CD8-positive, alpha-beta memory T cell (primary cell): Measurements from ENCODE around the gene LRPPRC. TPM values are rescaled to one million over a fixed set of nuclear protein-coding genes. Genes with fewer than 3 reads are reported as not detected.
A peak's percentile ranks its signal among the peaks of the same experiment; 100 is the strongest.

Experiments
- CTCF ChIA-PET: fragments of 350-600 bp; sonication (Branson Sonifier 250); formaldehyde crosslinking; loops from one replicate; lab custom pipeline; 2021; ENCODE audit warnings: antibody characterized with exemption; lab: Charles Lee
- POLR2A ChIA-PET: fragments of 350-600 bp; sonication (Branson Sonifier 250); formaldehyde crosslinking; loops from one replicate; lab custom pipeline; 2021; ENCODE audit warnings: antibody characterized with exemption; lab: Charles Lee
- DNase-seq, 5 donors: peaks; one replicate each; pipeline versions ENCODE4 v3.0.0 to v3.0.0-alpha.2; 2020 to 2022; ENCODE audit warnings: mixed read lengths in 1 of 5
- H3K27ac ChIP-seq: one replicate; pipeline ENCODE4 v1.7.0; 2013; ENCODE audit warnings: low read depth, mild to moderate bottlenecking, low read length, moderate library complexity
- H3K27me3 ChIP-seq: 2 replicates; pipeline ENCODE4 v1.7.0; 2013; ENCODE audit warnings: low read length, mild to moderate bottlenecking; ENCODE audit not compliant: insufficient read depth, poor library complexity, severe bottlenecking
- H3K36me3 ChIP-seq: 2 replicates; pipeline ENCODE4 v1.7.0; 2013; ENCODE audit warnings: mild to moderate bottlenecking, low read length, moderate library complexity; ENCODE audit not compliant: insufficient read depth
- H3K4me1 ChIP-seq: 2 replicates; pipeline ENCODE4 v1.7.0; 2013; ENCODE audit warnings: mild to moderate bottlenecking, low read length, moderate library complexity; ENCODE audit not compliant: insufficient read depth
- H3K4me3 ChIP-seq: 2 replicates; pipeline ENCODE4 v1.7.0; 2013; ENCODE audit warnings: mild to moderate bottlenecking, low read length
- H3K9me3 ChIP-seq: 2 replicates; pipeline ENCODE4 v1.7.0; 2013; ENCODE audit warnings: mild to moderate bottlenecking, low read length
- H3K27ac Mint-ChIP-seq, 8 donors: one replicate each; pipeline ENCODE4 v1.8.0; 2020 to 2021; ENCODE audit warnings: mixed read lengths in 8 of 8, mild to moderate bottlenecking in 6 of 8, inconsistent platforms in 3 of 8, moderate library complexity in 3 of 8
- H3K27me3 Mint-ChIP-seq, 2 donors: one replicate each; pipeline ENCODE4 v1.8.0; 2020 to 2021; ENCODE audit warnings: mixed read lengths in 2 of 2, mild to moderate bottlenecking in 1 of 2, moderate library complexity in 1 of 2
- H3K36me3 Mint-ChIP-seq, 3 donors: one replicate each; pipeline ENCODE4 v1.8.0; 2020 to 2021; ENCODE audit warnings: mixed read lengths in 3 of 3, inconsistent platforms in 1 of 3, mild to moderate bottlenecking in 1 of 3
- H3K4me1 Mint-ChIP-seq, 3 donors: one replicate each; pipeline ENCODE4 v1.8.0; 2020 to 2021; ENCODE audit warnings: mixed read lengths in 3 of 3, inconsistent platforms in 1 of 3, mild to moderate bottlenecking in 1 of 3
- H3K4me3 Mint-ChIP-seq, 7 donors: one replicate each; pipeline ENCODE4 v1.8.0; 2020 to 2021; ENCODE audit warnings: mixed read lengths in 7 of 7, mild to moderate bottlenecking in 6 of 7, moderate library complexity in 4 of 7, inconsistent platforms in 2 of 7
- H3K9me3 Mint-ChIP-seq, 5 donors: one replicate each; pipeline ENCODE4 v1.8.0; 2020 to 2022; ENCODE audit warnings: mixed read lengths in 5 of 5, mild to moderate bottlenecking in 3 of 5, moderate library complexity in 2 of 5, inconsistent platforms in 1 of 5
- polyA plus RNA-seq: library from polyadenylated mRNA; unstranded; fragments of 300-500 nt; fragmentation: Illumina TruSeq; gene quantifications from one replicate; pipeline ENCODE4 v1.2.3, GENCODE V29; 2021
- total RNA-seq, 2 experiments: library from RNA; stranded (reverse); gene quantifications; one replicate each; pipeline ENCODE4 v1.2.3, GENCODE V29; 2021

Gene LRPPRC
- total and polyA plus RNA-seq, 3 experiments from 2014 or later = 41.0 to 166 (median 164) TPM

- no peak overlapping the region for H3K4me3 Mint-ChIP-seq
- ChIA-PET POLR2A (no interaction called here), CTCF (no interaction called here)
- H3K4me1 ChIP-seq = no peaks in the 10 kb centered on the region
- H3K9me3 ChIP-seq = no peaks in the 10 kb centered on the region
- H3K9me3 Mint-ChIP-seq = no peaks in the 10 kb centered on the region
- no peak overlapping the region for H3K4me3 ChIP-seq
- H3K27ac Mint-ChIP-seq = no peak overlapping the region
- no peak overlapping the region for H3K27ac ChIP-seq
- DNase-seq = no peak
- no peaks in the 10 kb centered on the region for H3K4me1 Mint-ChIP-seq
- no peaks in the 10 kb centered on the region for H3K36me3 ChIP-seq
- H3K27me3 ChIP-seq = no peaks in the 10 kb centered on the region
- H3K36me3 Mint-ChIP-seq = no peaks in the 10 kb centered on the region
- peaks cover 9 to 21% of the 10 kb centered on the region in 2 donors for H3K27me3 Mint-ChIP-seq
Measured at GRCh38 chr2:43846140-43846793, 149.5 kb downstream of the LRPPRC start.

GRCh38 chr2:43845181-43845580, 150.6 kb downstream of the LRPPRC start:
- H3K27ac Mint-ChIP-seq = no peak overlapping the region
- Histone ChIP-seq H3K9me3 (no peaks in the 10 kb centered on the region), H3K4me1 (no peaks in the 10 kb centered on the region), H3K4me3 (no peak overlapping the region), H3K27me3 (no peaks in the 10 kb centered on the region), H3K36me3 (no peaks in the 10 kb centered on the region), H3K27ac (no peak overlapping the region)
- peaks cover 9 to 16% of the 10 kb centered on the region in 2 donors for H3K27me3 Mint-ChIP-seq
- ChIA-PET CTCF (no interaction called here), POLR2A (no interaction called here)
- no peaks in the 10 kb centered on the region for H3K9me3 Mint-ChIP-seq
- DNase-seq = no peak
- no peaks in the 10 kb centered on the region for H3K36me3 Mint-ChIP-seq
- H3K4me3 Mint-ChIP-seq = no peak overlapping the region
- H3K4me1 Mint-ChIP-seq = no peaks in the 10 kb centered on the region

GRCh38 chr2:43842866-43843226, 152.9 kb downstream of the LRPPRC start:
- no peaks in the 10 kb centered on the region for H3K4me1 Mint-ChIP-seq
- CTCF ChIA-PET = no interaction called here
- H3K27ac Mint-ChIP-seq = no peak overlapping the region

DNA sequence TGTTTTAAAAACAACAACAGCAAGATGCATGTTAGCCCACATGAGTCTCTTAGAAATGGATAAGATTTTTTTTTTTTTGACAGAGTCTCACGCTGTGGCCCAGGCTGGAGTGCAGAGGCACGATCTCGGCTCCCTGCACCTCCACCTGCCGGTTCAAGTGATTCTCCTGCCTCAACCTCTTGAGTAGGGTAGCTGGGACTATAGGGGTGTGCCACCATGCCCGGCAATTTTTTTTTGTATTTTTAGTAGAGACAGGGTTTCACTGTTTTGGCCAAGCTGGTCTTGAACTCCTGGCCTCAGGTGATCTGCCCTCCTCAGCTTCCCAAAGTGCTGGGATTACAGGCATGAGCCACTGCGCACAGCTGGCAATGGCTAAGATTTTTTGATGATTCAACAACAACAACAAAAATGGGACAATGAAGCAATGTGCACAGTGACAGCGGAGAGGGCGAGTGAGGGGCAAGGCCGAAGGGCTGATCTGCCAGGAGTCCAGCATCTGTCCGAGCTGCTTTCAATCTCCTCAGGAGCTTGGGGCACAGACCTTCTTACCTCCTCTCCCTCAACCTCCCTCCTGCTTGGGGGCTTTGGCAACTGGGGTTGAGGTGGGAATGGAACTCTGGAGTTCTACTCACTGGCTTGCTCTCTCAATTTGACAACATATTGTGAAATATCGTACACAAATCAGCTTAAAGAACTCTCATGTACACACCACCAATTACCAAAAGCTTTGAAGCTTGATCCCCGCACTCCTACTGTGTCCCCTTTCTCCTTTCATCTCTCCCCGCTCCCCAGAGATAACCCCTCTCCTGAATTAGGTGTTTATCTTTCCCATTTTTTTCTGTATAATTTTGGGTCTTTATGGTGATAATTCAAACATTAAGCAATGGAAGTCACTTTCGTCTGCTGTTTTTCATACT, 153.6 kb downstream of the LRPPRC start:
- no peaks in the 10 kb centered on the region for H3K4me1 ChIP-seq
- H3K27me3 ChIP-seq = no peaks in the 10 kb centered on the region
- ChIA-PET CTCF (no interaction called here), POLR2A (interaction anchor here (0.6 kb wide), 1 partner anchor 413 kb away, joined by 3 read pairs; no protein-coding TSS in a partner anchor)
- peaks cover 6 to 9% of the 10 kb centered on the region in 2 donors for H3K27me3 Mint-ChIP-seq
- H3K36me3 Mint-ChIP-seq = no peaks in the 10 kb centered on the region
- H3K36me3 ChIP-seq = no peaks in the 10 kb centered on the region
- no peaks in the 10 kb centered on the region for H3K9me3 ChIP-seq
- DNase-seq = no peak
- no peak overlapping the region for H3K4me3 ChIP-seq
- no peak overlapping the region for H3K27ac Mint-ChIP-seq
- no peaks in the 10 kb centered on the region for H3K4me1 Mint-ChIP-seq
- no peak overlapping the region for H3K4me3 Mint-ChIP-seq
- no peaks in the 10 kb centered on the region for H3K9me3 Mint-ChIP-seq
- H3K27ac ChIP-seq = no peak overlapping the region

More at GRCh38 chr2:43842866-43843226, 152.9 kb downstream of the LRPPRC start:
- H3K9me3 ChIP-seq = no peaks in the 10 kb centered on the region
- H3K27me3 ChIP-seq = no peaks in the 10 kb centered on the region
- Mint-ChIP-seq H3K4me3 (no peak overlapping the region), H3K9me3 (no peaks in the 10 kb centered on the region), H3K27me3 (peaks cover 6% of the 10 kb centered on the region in 2 donors), H3K36me3 (no peaks in the 10 kb centered on the region)
- no peak overlapping the region for H3K27ac ChIP-seq
- no peaks in the 10 kb centered on the region for H3K4me1 ChIP-seq
- POLR2A ChIA-PET = interaction anchor here (0.6 kb wide), 1 partner anchor 412 kb away, joined by 3 read pairs; no protein-coding TSS in a partner anchor
- H3K4me3 ChIP-seq = no peak overlapping the region
- DNase-seq = no peak
- H3K36me3 ChIP-seq = no peaks in the 10 kb centered on the region

DNA sequence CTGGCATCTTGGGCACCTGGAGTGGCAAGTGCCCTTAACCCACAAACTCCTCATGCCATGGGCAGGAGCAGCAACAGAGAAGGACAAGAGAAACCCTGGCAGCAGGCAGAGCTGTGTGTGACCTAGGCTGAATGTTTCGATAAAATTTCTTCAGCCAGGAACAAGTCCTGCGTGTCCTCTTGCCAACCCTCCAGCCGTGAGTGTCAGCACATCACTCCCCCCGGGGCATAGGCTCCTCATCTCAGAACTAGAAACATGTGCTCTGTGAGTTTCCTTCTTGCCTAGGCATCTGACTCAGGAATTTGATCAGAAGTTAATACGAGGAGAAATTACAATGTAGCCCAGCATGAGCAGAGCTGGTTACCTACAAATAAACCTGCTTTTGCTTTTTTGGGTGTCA, 154.8 kb downstream of the LRPPRC start:
- Mint-ChIP-seq H3K27ac (peak overlapping the region in 1 of 8 donors; percentile 2), H3K27me3 (peaks cover under 1 to 8% of the 10 kb centered on the region in 2 donors), H3K36me3 (no peaks in the 10 kb centered on the region), H3K9me3 (no peaks in the 10 kb centered on the region), H3K4me3 (no peak overlapping the region), H3K4me1 (no peaks in the 10 kb centered on the region)
- Histone ChIP-seq H3K27ac (no peak overlapping the region), H3K4me1 (no peaks in the 10 kb centered on the region), H3K27me3 (no peaks in the 10 kb centered on the region), H3K9me3 (no peaks in the 10 kb centered on the region), H3K4me3 (no peak overlapping the region), H3K36me3 (no peaks in the 10 kb centered on the region)
- CTCF ChIA-PET = no interaction called here
- no peak for DNase-seq
- POLR2A ChIA-PET = no interaction called here

GRCh38 chr2:43839776-43840564, 155.8 kb downstream of the LRPPRC start:
- H3K9me3 Mint-ChIP-seq = no peaks in the 10 kb centered on the region
- POLR2A ChIA-PET = no interaction called here
- no peaks in the 10 kb centered on the region for H3K4me1 Mint-ChIP-seq
- CTCF ChIA-PET = no interaction called here
- no peaks in the 10 kb centered on the region for H3K36me3 Mint-ChIP-seq
- Histone ChIP-seq H3K27ac (no peak overlapping the region), H3K4me3 (no peak overlapping the region), H3K27me3 (no peaks in the 10 kb centered on the region), H3K9me3 (no peaks in the 10 kb centered on the region), H3K36me3 (no peaks in the 10 kb centered on the region), H3K4me1 (no peaks in the 10 kb centered on the region)
- DNase-seq = no peak
- peaks cover 0 to 8% of the 10 kb centered on the region in 2 donors for H3K27me3 Mint-ChIP-seq
- H3K4me3 Mint-ChIP-seq = no peak overlapping the region
- no peak overlapping the region for H3K27ac Mint-ChIP-seq

GRCh38 chr2:43838560-43839267, 157.1 kb downstream of the LRPPRC start, which contains the start of the genes ABCG5 and ABCG8:
TSS of gene ABCG5 (minus strand) at chr2:43838839. CDS start at chr2:43838679, 160 bp downstream.
TSS of gene ABCG8 (plus strand) at chr2:43838971. CDS start at chr2:43839054, 83 bp downstream.
- no peaks in the 10 kb centered on the region for H3K9me3 Mint-ChIP-seq
- H3K27ac Mint-ChIP-seq = no peak within 1 kb of the TSS
- no peaks in the 10 kb centered on the region for H3K27me3 ChIP-seq
- DNase-seq = no peak
- H3K27me3 Mint-ChIP-seq = peaks cover 0 to 8% of the 10 kb centered on the region in 2 donors
- no peaks in the 10 kb centered on the region for H3K36me3 ChIP-seq
- H3K36me3 Mint-ChIP-seq = no peaks in the 10 kb centered on the region
- no peak within 1 kb of the TSS for H3K4me3 ChIP-seq
- no peaks in the 10 kb centered on the region for H3K9me3 ChIP-seq
- POLR2A ChIA-PET = no interaction called here
- H3K4me3 Mint-ChIP-seq = no peak within 1 kb of the TSS
- H3K27ac ChIP-seq = no peak within 1 kb of the TSS
- CTCF ChIA-PET = no interaction called here
- H3K4me1 Mint-ChIP-seq = no peaks in the 10 kb centered on the region
- no peaks in the 10 kb centered on the region for H3K4me1 ChIP-seq
